ENCODE results near the gene STMP1.

DNA sequence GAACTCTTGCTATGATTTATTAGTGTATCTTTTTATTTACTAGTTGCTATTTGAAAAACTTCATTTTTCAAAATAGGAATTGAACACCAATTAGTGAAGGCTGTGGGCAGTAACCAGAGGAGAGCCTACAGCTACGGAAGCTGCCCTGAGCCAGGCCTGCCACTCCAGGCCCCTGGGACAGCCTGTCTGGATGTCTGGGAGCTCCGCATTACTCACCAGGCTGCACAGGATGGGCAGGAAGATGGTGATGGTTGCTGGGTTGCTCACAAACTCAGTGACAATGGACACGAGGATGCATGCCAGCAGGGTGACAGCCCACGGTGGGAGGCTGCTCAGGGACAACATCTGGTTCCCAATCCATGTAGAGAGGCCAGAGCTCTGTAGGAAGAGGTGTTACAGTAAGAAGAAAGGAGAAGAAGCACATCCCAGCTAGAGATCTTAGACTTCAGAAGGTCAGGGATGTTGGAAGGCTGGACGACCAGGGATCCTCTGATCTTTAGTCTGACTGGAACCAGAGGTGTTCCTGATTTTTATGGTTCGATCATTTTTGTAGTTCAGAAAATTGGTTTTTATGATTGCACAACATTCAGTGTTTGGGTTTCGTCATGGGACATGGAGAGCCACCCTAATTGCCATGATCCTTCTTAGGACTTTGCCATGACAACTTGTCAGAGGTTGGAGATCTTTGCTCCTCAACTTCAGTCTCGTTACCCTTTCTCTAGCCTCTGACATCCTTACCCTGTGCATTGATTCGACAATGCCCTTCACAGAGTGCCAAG, 23.2 kb downstream of the STMP1 start:
- TF ChIP-seq POLR2AphosphoS5 (IDR thresholded peaks at IDR 0.05; ENCODE audit: low read depth, low read length) (no peak), TAF1 (IDR thresholded peaks at IDR 0.05; ENCODE audit: borderline replicate concordance, low read depth, low read length) (no peak), POLR2A (IDR thresholded peaks at IDR 0.05; ENCODE audit: low read depth, low read length) (no peak)

All from GM12892 (cell line).